Stimulated activated CD4-positive, alpha-beta T cell treated with anti-CD3 and anti-CD28 coated beads, Interleukin-15, amount 100 ng/mL, for 1 hour (primary cell): ENCODE results near the gene NPIPB8.
"Not testable (repeated sequence)": the region's sequence is repeated elsewhere in the genome, so short reads cannot be mapped to it uniquely, and the experiment has no call there.

ENCODE experiments used
- DNase-seq, 2 donors: peaks; one replicate each; pipeline ENCODE4 v3.0.0-alpha.2; 2020; ENCODE audit warnings: low read depth in 1 of 2, low spot score in 1 of 2

Gene NPIPB8

GRCh38 chr16:28623172-28623711 is 14.6 kb upstream of the NPIPB8 start:
- DNase-seq, result peak; percentile 34 to 58

- not testable (repeated sequence) for DNase-seq
Measured at GRCh38 chr16:28630905-28631304, 7.0 kb upstream of the NPIPB8 start.

GRCh38 chr16:28636093-28636823 is 1.6 kb upstream of the NPIPB8 start:
- DNase-seq, result not testable (repeated sequence)

GRCh38 chr16:28638359-28638758 is 494 bp downstream of the NPIPB8 start:
- DNase-seq, result not testable (repeated sequence)

GRCh38 chr16:28639959-28640358 is 2.1 kb downstream of the NPIPB8 start:
- DNase-seq, result not testable (repeated sequence)

GRCh38 chr16:28666264-28666663 is 28.4 kb downstream of the NPIPB8 start:
- not testable (repeated sequence) for DNase-seq

GRCh38 chr16:28667480-28667879 is 29.6 kb downstream of the NPIPB8 start:
- not testable (repeated sequence) for DNase-seq

GRCh38 chr16:28668199-28668598 is 30.3 kb downstream of the NPIPB8 start:
- not testable (repeated sequence) for DNase-seq

- not testable (repeated sequence) for DNase-seq
Measured at GRCh38 chr16:28688327-28688952, 50.6 kb downstream of the NPIPB8 start.

GRCh38 chr16:28689425-28689824 is 51.6 kb downstream of the NPIPB8 start:
- DNase-seq, result not testable (repeated sequence)

- DNase-seq, result not testable (repeated sequence)
Measured at GRCh38 chr16:28691722-28692121, 53.9 kb downstream of the NPIPB8 start.

GRCh38 chr16:28693257-28693950 is 55.5 kb downstream of the NPIPB8 start:
- DNase-seq, result not testable (repeated sequence)

- not testable (repeated sequence) for DNase-seq
Measured at GRCh38 chr16:28699792-28700191, 61.9 kb downstream of the NPIPB8 start.

- DNase-seq, result not testable (repeated sequence)
Measured at GRCh38 chr16:28700349-28700748, 62.5 kb downstream of the NPIPB8 start.

- DNase-seq, result not testable (repeated sequence)
Measured at GRCh38 chr16:28701384-28701783, 63.5 kb downstream of the NPIPB8 start.

- not testable (repeated sequence) for DNase-seq
Measured at GRCh38 chr16:28704246-28704645, 66.4 kb downstream of the NPIPB8 start.
